ENCODE measurements around the gene SAMHD1. TPM values are rescaled to one million over a fixed set of nuclear protein-coding genes. Genes with fewer than 3 reads are reported as not detected.
A peak's percentile ranks its signal among the peaks of the same experiment; 100 is the strongest.

The SAMHD1 gene
- total RNA-seq, 1 donor from 2014 or later: 13.8 TPM

- Mint-ChIP-seq H3K27me3 (ENCODE audit: low read depth) (no peaks in the 10 kb centered on the region), H3K36me3 (ENCODE audit: low read depth) (peaks cover 10% of the 10 kb centered on the region), H3K4me3 (no peak overlapping the region), H3K9me3 (peaks cover 5% of the 10 kb centered on the region), H3K4me1 (peaks cover 9% of the 10 kb centered on the region), H3K27ac (ENCODE audit: unreplicated experiment) (no peak overlapping the region)
- no peak for DNase-seq (ENCODE audit: low read depth, low spot score)
- TF ChIP-seq CTCF (conservative IDR thresholded peaks at IDR 0.05): no peak
Measured at GRCh38 chr20:36974660-36975059, 23.2 kb upstream of the SAMHD1 start.

GRCh38 chr20:36971103-36971502, 19.6 kb upstream of the SAMHD1 start:
- H3K4me1 Mint-ChIP-seq: peaks cover 28% of the 10 kb centered on the region
- no peak for DNase-seq (ENCODE audit: low read depth, low spot score)
- peaks cover 3% of the 10 kb centered on the region for H3K27me3 Mint-ChIP-seq (ENCODE audit: low read depth)
- peaks cover 8% of the 10 kb centered on the region for H3K36me3 Mint-ChIP-seq (ENCODE audit: low read depth)
- TF ChIP-seq CTCF (conservative IDR thresholded peaks at IDR 0.05): no peak
- no peak overlapping the region for H3K4me3 Mint-ChIP-seq
- peaks cover 5% of the 10 kb centered on the region for H3K9me3 Mint-ChIP-seq
- H3K27ac Mint-ChIP-seq (ENCODE audit: unreplicated experiment): no peak overlapping the region

GRCh38 chr20:36969478-36970186, 18.1 kb upstream of the SAMHD1 start:
- DNase-seq (ENCODE audit: low read depth, low spot score): peak; percentile 30
- no peak for TF ChIP-seq CTCF (conservative IDR thresholded peaks at IDR 0.05)
- Mint-ChIP-seq H3K36me3 (ENCODE audit: low read depth) (peaks cover 8% of the 10 kb centered on the region), H3K9me3 (peaks cover 5% of the 10 kb centered on the region), H3K27ac (ENCODE audit: unreplicated experiment) (peak overlapping the region; percentile 10), H3K4me1 (peaks cover 28% of the 10 kb centered on the region), H3K4me3 (no peak overlapping the region), H3K27me3 (ENCODE audit: low read depth) (peaks cover 3% of the 10 kb centered on the region)

GRCh38 chr20:36969051-36969450, 17.5 kb upstream of the SAMHD1 start:
- H3K36me3 Mint-ChIP-seq (ENCODE audit: low read depth): peaks cover 8% of the 10 kb centered on the region
- no peak for TF ChIP-seq CTCF (conservative IDR thresholded peaks at IDR 0.05)
- H3K27me3 Mint-ChIP-seq (ENCODE audit: low read depth): peaks cover 3% of the 10 kb centered on the region
- H3K4me3 Mint-ChIP-seq: no peak overlapping the region
- peaks cover 28% of the 10 kb centered on the region for H3K4me1 Mint-ChIP-seq
- DNase-seq (ENCODE audit: low read depth, low spot score): no peak
- H3K27ac Mint-ChIP-seq (ENCODE audit: unreplicated experiment): peak overlapping the region; percentile 10
- peaks cover 5% of the 10 kb centered on the region for H3K9me3 Mint-ChIP-seq

GRCh38 chr20:36967636-36968035, 16.1 kb upstream of the SAMHD1 start:
- Mint-ChIP-seq H3K27me3 (ENCODE audit: low read depth) (peaks cover 3% of the 10 kb centered on the region), H3K4me1 (peaks cover 28% of the 10 kb centered on the region), H3K36me3 (ENCODE audit: low read depth) (peaks cover 12% of the 10 kb centered on the region), H3K9me3 (peaks cover 8% of the 10 kb centered on the region), H3K4me3 (no peak overlapping the region), H3K27ac (ENCODE audit: unreplicated experiment) (no peak overlapping the region)
- TF ChIP-seq CTCF (conservative IDR thresholded peaks at IDR 0.05): no peak
- no peak for DNase-seq (ENCODE audit: low read depth, low spot score)

Measured in neural crest cell (in vitro differentiated cells).